NB4 (cell line): ENCODE data around the gene SLC49A3.

Experiments used
- DNase-seq: peaks from one replicate; pipeline ENCODE4 v3.0.0; 2010; ENCODE audit warnings: low read depth
- H3K4me3 ChIP-seq: one replicate; pipeline ENCODE4 v1.5.1; 2011; ENCODE audit warnings: mild to moderate bottlenecking, low read depth, low read length, moderate library complexity
- MAX ChIP-seq: IDR thresholded peaks from 2 replicates; pipeline ENCODE4 v1.6.1; 2011; ENCODE audit warnings: low read depth, low read length
- MYC ChIP-seq: IDR thresholded peaks from 2 replicates; pipeline ENCODE4 v1.6.1; 2011; ENCODE audit warnings: low read depth, low read length
- POLR2A ChIP-seq: IDR thresholded peaks from 2 replicates; pipeline ENCODE4 v1.6.1; 2011; ENCODE audit warnings: mild to moderate bottlenecking; ENCODE audit not compliant: insufficient read length; ENCODE audit errors: extremely low read depth
- TF ChIP-seq, protein P1 (sequence below): IDR thresholded peaks from one replicate; pipeline ENCODE4 v1.5.1; 2012; ENCODE audit warnings: low read depth, low read length

The SLC49A3 gene

DNA sequence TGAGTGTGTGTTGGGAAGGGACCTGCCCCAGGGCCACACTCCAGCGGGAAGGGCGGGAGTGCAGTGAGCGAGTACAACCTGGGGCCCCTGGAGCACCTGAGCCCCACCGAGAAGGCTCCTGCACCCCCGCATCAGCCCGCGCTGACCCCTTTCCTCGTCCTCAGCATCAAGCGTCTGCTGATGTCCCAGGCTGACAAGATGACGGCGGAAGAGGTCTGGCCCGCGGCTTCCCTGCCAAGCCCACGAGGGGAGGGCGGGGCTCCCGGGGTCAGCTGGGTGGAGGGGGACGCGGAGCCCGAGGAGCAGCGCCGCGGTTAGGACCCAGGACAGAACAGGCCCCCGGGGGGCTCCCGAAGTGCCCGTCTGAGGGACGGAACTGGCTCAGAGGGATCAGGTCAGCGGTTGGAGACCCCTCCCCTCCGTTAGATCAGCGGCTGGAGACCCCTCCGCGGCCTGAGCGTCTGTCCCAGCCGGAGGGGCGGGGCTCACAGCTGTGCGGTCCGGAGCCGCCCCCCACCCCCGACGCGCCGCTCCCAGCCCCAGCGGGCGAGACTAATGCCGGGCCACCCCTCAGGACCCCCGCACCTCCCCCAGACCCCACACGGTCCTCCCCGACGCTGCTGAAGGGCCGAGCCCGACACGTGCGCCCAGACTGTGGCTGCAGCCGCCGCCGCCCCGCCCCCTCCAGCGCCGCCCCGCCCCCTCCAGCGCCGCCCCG is 7.9 kb downstream of the SLC49A3 start:
- peak; percentile 77 for DNase-seq
- peak overlapping the region; percentile 32 for H3K4me3 ChIP-seq
- TF ChIP-seq MYC (no peak), POLR2A (no peak), MAX (no peak)
- TF ChIP-seq, protein P1, sequence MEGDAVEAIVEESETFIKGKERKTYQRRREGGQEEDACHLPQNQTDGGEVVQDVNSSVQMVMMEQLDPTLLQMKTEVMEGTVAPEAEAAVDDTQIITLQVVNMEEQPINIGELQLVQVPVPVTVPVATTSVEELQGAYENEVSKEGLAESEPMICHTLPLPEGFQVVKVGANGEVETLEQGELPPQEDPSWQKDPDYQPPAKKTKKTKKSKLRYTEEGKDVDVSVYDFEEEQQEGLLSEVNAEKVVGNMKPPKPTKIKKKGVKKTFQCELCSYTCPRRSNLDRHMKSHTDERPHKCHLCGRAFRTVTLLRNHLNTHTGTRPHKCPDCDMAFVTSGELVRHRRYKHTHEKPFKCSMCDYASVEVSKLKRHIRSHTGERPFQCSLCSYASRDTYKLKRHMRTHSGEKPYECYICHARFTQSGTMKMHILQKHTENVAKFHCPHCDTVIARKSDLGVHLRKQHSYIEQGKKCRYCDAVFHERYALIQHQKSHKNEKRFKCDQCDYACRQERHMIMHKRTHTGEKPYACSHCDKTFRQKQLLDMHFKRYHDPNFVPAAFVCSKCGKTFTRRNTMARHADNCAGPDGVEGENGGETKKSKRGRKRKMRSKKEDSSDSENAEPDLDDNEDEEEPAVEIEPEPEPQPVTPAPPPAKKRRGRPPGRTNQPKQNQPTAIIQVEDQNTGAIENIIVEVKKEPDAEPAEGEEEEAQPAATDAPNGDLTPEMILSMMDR: no peak

DNA sequence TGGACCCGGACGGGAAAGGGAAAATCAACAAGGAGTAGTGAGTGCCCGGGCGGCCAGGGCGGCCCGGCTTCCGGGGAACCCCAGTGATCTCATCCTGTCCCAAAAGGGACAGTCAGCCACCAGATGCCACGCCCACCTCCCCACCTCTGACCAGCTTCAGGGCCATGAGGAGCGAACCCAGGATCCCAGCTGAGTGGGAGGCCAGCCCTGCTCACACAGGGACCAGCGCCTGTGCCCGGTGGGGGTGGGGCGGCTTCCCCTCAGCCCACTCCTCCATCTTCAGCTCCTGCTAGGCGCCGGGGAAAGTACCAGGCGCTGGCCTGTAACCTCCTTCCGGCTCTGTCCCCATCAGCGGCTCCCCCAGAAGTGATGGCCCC is 8.4 kb downstream of the SLC49A3 start:
- H3K4me3 ChIP-seq: no peak overlapping the region
- peak; percentile 20 for DNase-seq
- TF ChIP-seq, protein P1: no peak
- no peak for TF ChIP-seq MYC
- no peak for TF ChIP-seq MAX
- TF ChIP-seq POLR2A: no peak

DNA sequence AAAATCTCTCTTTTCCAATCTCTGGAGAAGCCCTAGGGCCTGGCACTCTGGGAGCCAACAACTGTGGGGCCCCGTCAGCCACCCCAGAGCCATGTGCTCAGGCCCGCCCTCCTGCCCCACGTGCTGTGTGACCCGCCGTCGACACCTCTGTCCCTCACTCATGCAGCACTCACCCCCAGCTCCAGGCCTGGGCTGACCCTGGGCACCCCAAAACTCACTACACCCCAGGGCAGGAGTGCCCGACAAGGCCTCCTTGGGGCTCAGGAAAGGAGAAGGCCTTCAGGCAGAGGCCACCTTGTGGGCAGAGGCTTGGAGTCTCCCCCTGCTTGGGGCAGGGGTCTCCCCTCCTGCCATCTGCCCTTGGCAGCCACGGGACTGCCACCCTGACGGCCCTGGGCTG is 8.9 kb downstream of the SLC49A3 start:
- TF ChIP-seq, protein P1: no peak
- no peak for TF ChIP-seq MAX
- no peak for TF ChIP-seq POLR2A
- TF ChIP-seq MYC: no peak
- DNase-seq: no peak
- H3K4me3 ChIP-seq: no peak overlapping the region

DNA sequence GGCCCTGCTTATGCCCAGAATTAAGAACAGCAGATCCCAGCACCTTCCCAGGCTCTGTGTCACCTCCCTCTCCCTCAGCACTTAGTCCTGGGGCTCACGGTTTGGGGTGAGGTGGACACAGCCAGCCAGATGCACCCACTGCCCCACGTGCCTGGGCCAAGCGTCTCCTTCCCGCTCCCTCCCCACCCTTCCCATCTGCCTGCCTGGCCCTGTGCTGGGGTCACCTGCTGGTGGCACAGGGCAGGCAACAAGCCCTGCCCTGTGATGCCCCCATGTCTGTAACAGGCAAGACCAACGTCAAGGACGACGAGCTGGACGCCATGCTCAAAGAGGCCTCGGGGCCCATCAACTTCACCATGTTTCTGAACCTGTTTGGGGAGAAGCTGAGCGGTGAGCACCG is 9.3 kb downstream of the SLC49A3 start:
- H3K4me3 ChIP-seq: no peak overlapping the region
- no peak for DNase-seq
- TF ChIP-seq MYC (no peak), MAX (no peak), POLR2A (no peak)
- TF ChIP-seq, protein P1: no peak

- no peak for DNase-seq
- TF ChIP-seq POLR2A (no peak), MAX (no peak), MYC (no peak)
- TF ChIP-seq, protein P1: no peak
- H3K4me3 ChIP-seq: no peak overlapping the region
Measured at GRCh38 chr4:679104-679481, 9.9 kb downstream of the SLC49A3 start.
